Psoas muscle (tissue), 8 donors: Measurements from ENCODE around the gene DAP. TPM values are rescaled to one million over a fixed set of nuclear protein-coding genes. Genes with fewer than 3 reads are reported as not detected.

ENCODE experiments used
- ATAC-seq, 4 donors: fragments of 200-7000 bp; cut with Tn5 transposase; one replicate each; pipeline ENCODE4 v1.9.1; 2020; ENCODE audit warnings: moderate library complexity in 3 of 4, mild to moderate bottlenecking in 2 of 4
- DNase-seq, 2 donors: peaks; one replicate each; pipeline ENCODE4 v3.0.0-alpha.2; 2020
- H3K27ac ChIP-seq: fragments of 200-600 bp; one replicate; pipeline ENCODE4 v1.8.0; 2022
- H3K27me3 ChIP-seq, 3 donors: fragments of 200-600 bp in 1 of 3; one replicate each; pipeline versions ENCODE4 v1.6.1 to v1.8.0; 2013 to 2022; ENCODE audit warnings: low read length in 2 of 3, mild to moderate bottlenecking in 2 of 3, moderate library complexity in 1 of 3; ENCODE audit not compliant: insufficient read depth in 3 of 3
- H3K36me3 ChIP-seq, 2 donors: fragments of 200-600 bp in 1 of 2; one replicate each; pipeline versions ENCODE4 v1.6.1 to v1.8.0; 2013 to 2022; ENCODE audit warnings: low read depth in 1 of 2, mild to moderate bottlenecking in 1 of 2, moderate library complexity in 1 of 2; ENCODE audit not compliant: insufficient read depth in 1 of 2
- H3K4me1 ChIP-seq: fragments of 200-600 bp; one replicate; pipeline ENCODE4 v1.8.0; 2022
- H3K4me3 ChIP-seq: fragments of 200-600 bp; one replicate; pipeline ENCODE4 v1.8.0; 2022; ENCODE audit warnings: mild to moderate bottlenecking
- H3K9me3 ChIP-seq: fragments of 200-600 bp; one replicate; pipeline ENCODE4 v1.8.0; 2022
- CTCF ChIP-seq: fragments of 200-600 bp; IDR thresholded peaks from one replicate; pipeline ENCODE4 v1.8.0; 2022; ENCODE audit warnings: antibody characterized with exemption
- WGBS, 3 donors: extraction: QIAGEN DNeasy Blood & Tissue Kit; methylation state at CpG; one replicate each; pipeline versions ENCODE4 v1.1.6 to v1.1.7; 2013; 5-methylcytosine and 5-hydroxymethylcytosine counted together
- intact Hi-C, 2 donors: fragments of 100-400 bp; cut with DNase I; formaldehyde crosslinking; loops; one replicate each; pipeline versions ENCODE4 v1.11.0 to v1.14.2; 2022
- polyA plus RNA-seq, 3 donors: library from polyadenylated mRNA; stranded (reverse); fragments of 200-250 nt; gene quantifications; one replicate each; pipeline ENCODE4 v1.2.3, GENCODE V29; 2013
- total RNA-seq, 4 donors: library from RNA; stranded (reverse); fragmentation: NEBNext Ultra II Directional in 2 of 4; extraction: Animal tissue kit (Norgen Biotek cat#: 25700) in 2 of 4; gene quantifications; one replicate each; pipeline versions ENCODE4 v1.2.1 to v1.2.4, GENCODE V29; 2021 to 2023
- donor health status: healthy with polysubstance abuse.
- donor health status: DM: no; HTN: no; CAD: no; lungs with moderate emphysema.
- donor health status: Bipolar disorder and iron deficiency.
- donor health status: healthy.
- donor health status: DM: yes; HTN: yes; CAD: no.
- donor health status: DM: no; HTN: no; CAD: no.
- donor health status: DM: no; HTN: no; CAD: no.
- donor health status: DM: yes; HTN: yes; CAD: no.

The DAP gene
- total and polyA plus RNA-seq, 7 donors: 3.6 to 8.1 (median 5.1) TPM

GRCh38 chr5:10797261-10797660, 36.2 kb upstream of the DAP start:
- Histone ChIP-seq H3K36me3 (no peaks in the 10 kb centered on the region), H3K4me3 (no peak overlapping the region), H3K27ac (no peak overlapping the region), H3K4me1 (no peaks in the 10 kb centered on the region), H3K9me3 (no peaks in the 10 kb centered on the region), H3K27me3 (peaks cover 0 to 2% (median 0%) of the 10 kb centered on the region in 3 donors)
- ATAC-seq (no peak), DNase-seq (no peak)
- 57 to 69% (median 58%) methylated on average over 3 of the region's 3 CpGs for WGBS, 3 donors
- intact Hi-C loops: no loop called here
- TF ChIP-seq CTCF: no peak

- no peaks in the 10 kb centered on the region for H3K4me1 ChIP-seq
- H3K36me3 ChIP-seq: no peaks in the 10 kb centered on the region
- ATAC-seq (no peak), DNase-seq (no peak)
- no peaks in the 10 kb centered on the region for H3K27me3 ChIP-seq
- WGBS, 3 donors: 32 to 37% (median 36%) methylated on average over 6 of the region's 6 CpGs
- no peak overlapping the region for H3K4me3 ChIP-seq
- H3K9me3 ChIP-seq: no peaks in the 10 kb centered on the region
- TF ChIP-seq CTCF: no peak
- intact Hi-C loops: no loop called here
- no peak overlapping the region for H3K27ac ChIP-seq
These were observed 32.8 kb upstream of the DAP start for GRCh38 chr5:10793785-10794184.

GRCh38 chr5:10792336-10792735, 31.3 kb upstream of the DAP start:
- no peak for TF ChIP-seq CTCF
- Histone ChIP-seq H3K4me3 (no peak overlapping the region), H3K27me3 (no peaks in the 10 kb centered on the region), H3K27ac (no peak overlapping the region), H3K9me3 (no peaks in the 10 kb centered on the region), H3K4me1 (no peaks in the 10 kb centered on the region), H3K36me3 (no peaks in the 10 kb centered on the region)
- ATAC-seq (no peak), DNase-seq (no peak)
- intact Hi-C loops: no loop called here
- 25 to 31% (median 30%) methylated on average over 1 of the region's 1 CpG for WGBS, 3 donors

GRCh38 chr5:10789726-10790125, 28.7 kb upstream of the DAP start:
- H3K27me3 ChIP-seq: no peaks in the 10 kb centered on the region
- DNase-seq: no peak
- WGBS, 3 donors: 40 to 45% (median 45%) methylated on average over 3 of the region's 3 CpGs
- H3K4me1 ChIP-seq: no peaks in the 10 kb centered on the region
- no peaks in the 10 kb centered on the region for H3K9me3 ChIP-seq
- no peak for ATAC-seq
- no peak overlapping the region for H3K27ac ChIP-seq
- no peak overlapping the region for H3K4me3 ChIP-seq
- TF ChIP-seq CTCF: no peak
- no peaks in the 10 kb centered on the region for H3K36me3 ChIP-seq
- intact Hi-C loops: no loop called here

GRCh38 chr5:10789021-10789420, 28.0 kb upstream of the DAP start:
- peak; percentile 31 to 57 for DNase-seq
- TF ChIP-seq CTCF: no peak
- no peaks in the 10 kb centered on the region for H3K9me3 ChIP-seq
- 27 to 48% (median 34%) methylated on average over 3 of the region's 3 CpGs for WGBS, 3 donors
- H3K27me3 ChIP-seq: no peaks in the 10 kb centered on the region
- ATAC-seq: no peak
- H3K4me3 ChIP-seq: no peak overlapping the region
- no peaks in the 10 kb centered on the region for H3K36me3 ChIP-seq
- H3K27ac ChIP-seq: no peak overlapping the region
- no peaks in the 10 kb centered on the region for H3K4me1 ChIP-seq
- intact Hi-C loops: no loop called here
